ENCODE data around the gene PPP1R13L.

- TF ChIP-seq CTCF (IDR thresholded peaks at IDR 0.05), result no peak
- no peak for TF ChIP-seq POLR2AphosphoS5 (IDR thresholded peaks at IDR 0.05; ENCODE audit: insufficient read depth in 1 of 2, low read depth in 1 of 2)
Measured at GRCh38 chr19:45361608-45362007, 43.3 kb downstream of the PPP1R13L start.

Data from vagina (tissue), 2 donors.